Measurements from ENCODE around the gene VSIG10L2. TPM values are rescaled to one million over a fixed set of nuclear protein-coding genes. Genes with fewer than 3 reads are reported as not detected.

VSIG10L2 gene
- not detected in 2 replicates for total RNA-seq

DNA sequence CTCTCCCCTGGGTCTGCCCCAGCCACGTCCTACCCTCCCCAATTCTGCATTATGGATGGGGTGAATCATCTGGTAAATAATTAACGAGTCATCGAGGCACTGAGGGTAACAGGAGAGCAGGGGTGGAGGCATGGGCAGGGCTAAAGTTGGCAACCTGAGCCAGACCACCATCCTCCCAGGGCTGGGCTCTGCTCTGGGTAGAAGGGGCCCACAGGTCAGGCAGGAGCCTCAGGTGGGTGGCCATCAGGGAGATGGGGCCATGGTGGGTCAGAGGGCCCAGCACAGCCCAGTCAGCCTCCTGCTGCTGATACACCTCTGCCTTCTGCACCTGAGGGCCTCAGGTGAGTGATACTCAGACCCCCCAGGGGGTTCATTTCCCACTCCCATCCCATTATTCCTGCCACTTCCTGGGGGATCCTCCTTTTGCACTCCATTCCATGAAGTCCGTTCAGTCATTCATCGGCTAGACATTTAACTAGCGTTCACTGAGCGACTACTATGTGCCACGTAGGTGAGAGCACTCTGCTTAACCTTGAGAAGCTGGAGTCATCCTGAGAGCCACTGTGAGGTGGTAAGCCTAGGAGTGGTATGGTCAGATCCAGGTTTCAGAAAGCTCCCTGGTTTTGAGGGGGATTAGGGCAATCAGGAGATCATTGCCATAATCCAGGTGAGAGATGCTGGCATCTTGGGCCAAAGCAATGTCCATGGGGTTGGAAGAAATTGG, at the start of gene VSIG10L2:
Gene VSIG10L2, plus strand, starts transcription at position 248 of the 724 bp plus-strand sequence. Its CDS starts 12 bp downstream, at position 260.

DNA sequence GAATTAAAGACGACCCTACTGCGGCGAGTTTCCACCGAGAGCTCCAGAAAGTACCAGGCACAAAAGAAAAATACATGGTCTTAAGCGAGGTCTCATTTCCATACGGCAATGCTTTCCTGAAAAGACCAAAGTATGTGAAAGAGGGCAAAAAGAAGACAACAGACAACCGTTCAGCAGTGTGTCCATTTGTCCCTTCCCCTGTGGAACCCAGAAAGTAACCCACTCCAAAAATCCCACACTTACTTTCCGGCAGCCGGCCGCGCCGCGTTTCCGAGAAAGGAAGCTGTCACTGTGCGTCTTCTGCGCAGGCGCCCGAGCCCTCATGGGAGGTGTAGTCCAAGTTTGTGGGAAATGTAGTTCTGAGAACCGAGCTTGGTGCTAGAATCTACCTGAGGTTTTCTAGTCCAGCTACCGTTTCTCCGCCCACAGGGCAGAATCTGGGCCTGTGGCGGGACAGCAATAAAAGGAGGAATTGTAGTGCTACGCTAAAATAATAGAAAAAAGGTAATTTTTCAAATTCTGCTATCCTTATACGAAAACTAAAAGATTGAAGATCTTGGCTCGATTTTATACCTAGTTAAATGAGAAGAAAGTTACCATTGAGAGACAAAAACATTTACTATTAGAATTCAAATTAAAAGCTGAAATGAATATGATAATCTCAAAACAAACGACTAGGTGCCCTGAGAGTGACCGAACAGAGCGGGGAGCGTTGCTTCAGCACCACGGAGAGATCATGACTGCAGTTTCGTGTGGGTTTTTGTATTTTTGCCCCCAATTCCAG, 42.7 kb upstream of the VSIG10L2 start, which contains the start of gene PUS3:
Gene PUS3, minus strand, starts transcription at position 280 of the 784 bp plus-strand sequence. CDS start 6,922 bp downstream, outside the sequence.

DNA sequence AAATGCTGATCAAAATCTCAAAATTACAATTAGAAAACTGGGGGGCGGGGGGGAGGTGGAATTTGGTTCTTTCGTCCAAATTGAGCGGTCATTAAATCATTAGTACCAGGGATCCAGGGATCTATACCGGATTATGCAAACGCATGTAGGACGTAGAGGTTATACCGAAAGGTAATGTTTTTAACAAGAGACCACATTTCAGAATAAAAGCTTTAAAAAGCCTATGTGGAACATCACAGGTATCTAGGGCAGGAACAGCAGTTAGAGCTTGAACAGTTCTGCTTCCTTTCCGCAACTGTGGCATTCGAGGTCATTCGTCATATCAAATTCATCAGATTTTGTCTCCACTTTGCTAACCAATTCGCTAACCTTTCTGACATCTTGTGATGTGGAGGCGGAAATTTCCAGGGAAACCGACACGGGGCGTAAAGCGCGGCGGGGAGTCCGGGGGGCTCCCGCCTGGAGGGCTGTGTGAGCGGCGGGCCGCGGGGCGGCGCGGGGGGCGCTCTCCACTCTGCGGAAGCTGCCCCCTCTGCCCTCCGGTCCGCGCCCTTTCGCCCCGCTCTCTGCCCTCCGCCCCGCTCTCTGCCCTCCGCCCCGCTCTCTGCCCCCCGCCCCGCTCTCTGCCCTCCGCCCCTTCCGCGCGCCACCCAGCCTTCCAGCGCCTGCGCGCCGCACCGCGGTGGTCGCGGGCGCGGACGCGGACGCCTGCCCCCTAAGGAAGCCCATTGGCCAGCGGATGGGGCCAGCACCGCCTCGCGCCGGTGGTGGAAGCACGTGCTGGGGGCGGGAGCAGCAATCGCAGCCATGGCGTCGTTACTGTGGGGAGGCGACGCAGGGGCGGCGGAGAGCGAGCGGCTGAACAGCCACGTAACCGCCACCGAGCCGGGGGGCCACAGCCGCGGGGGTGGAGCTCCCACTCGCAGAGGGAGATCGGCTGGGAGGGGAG, 41.9 kb upstream of the VSIG10L2 start, which contains the start of gene DDX25:
Gene DDX25, plus strand, starts transcription at position 798 of the 949 bp plus-strand sequence. Its CDS starts 10 bp downstream, at position 808.

Other genes with a start within 250 kb of the VSIG10L2 start
- gene PATE1, start 199.8 kb upstream of the VSIG10L2 start, total RNA-seq = not detected in 2 replicates
- 0.29 TPM in 1 of 2 replicates, not detected in the other for gene PATE2, start 167.2 kb upstream of the VSIG10L2 start, total RNA-seq
- gene PATE3, start 157.9 kb upstream of the VSIG10L2 start, total RNA-seq = not detected in 2 replicates
- not detected in 2 replicates for gene PATE4, start 112.7 kb upstream of the VSIG10L2 start, total RNA-seq
- 2.8 and 11.5 TPM in 2 replicates for gene HYLS1, start 58.4 kb upstream of the VSIG10L2 start, total RNA-seq
- gene PUS3, start 42.8 kb upstream of the VSIG10L2 start, total RNA-seq = 8.4 and 9.2 TPM in 2 replicates
- gene DDX25, start 41.5 kb upstream of the VSIG10L2 start, total RNA-seq = not detected in 2 replicates
- gene CDON, start 116.8 kb downstream of the VSIG10L2 start, total RNA-seq = 1.7 and 3.3 TPM in 2 replicates